Bone marrow (tissue), 2 donors: Measurements from ENCODE around the gene CCT6A.
"Not testable (repeated sequence)": the region's sequence is repeated elsewhere in the genome, so short reads cannot be mapped to it uniquely, and the experiment has no call there.

Experiments used
- DNase-seq, 2 donors: peaks; one replicate each; lab custom pipeline; 2025; lab: John Stamatoyannopoulos, UW

The CCT6A gene

GRCh38 chr7:56051339-56052191 lies at the start of gene CCT6A, which contains the start of gene PSPH:
Gene CCT6A (plus strand): TSS chr7:56051765. CDS start chr7:56051849, 84 bp downstream.
Gene PSPH (minus strand): TSS chr7:56051444. CDS start chr7:56021212, 30,232 bp downstream.
- DNase-seq: peak; percentile 74 to 84

- DNase-seq: no peak
These were observed 47.8 kb upstream of the CCT6A start for GRCh38 chr7:56003749-56004148.

- no peak for DNase-seq
These were observed 44.4 kb upstream of the CCT6A start for GRCh38 chr7:56007167-56007652.

GRCh38 chr7:56007891-56008290 lies 43.7 kb upstream of the CCT6A start:
- DNase-seq: no peak

- no peak for DNase-seq
These were observed 41.9 kb upstream of the CCT6A start for GRCh38 chr7:56009695-56010094.

- DNase-seq: not testable (repeated sequence)
These were observed 34.5 kb upstream of the CCT6A start for GRCh38 chr7:56017015-56017414.

GRCh38 chr7:56019501-56019900 lies 32.1 kb upstream of the CCT6A start:
- DNase-seq: no peak

- no peak for DNase-seq
These were observed 28.1 kb upstream of the CCT6A start for GRCh38 chr7:56023500-56023899.

- DNase-seq: no peak
These were observed 25.0 kb upstream of the CCT6A start for GRCh38 chr7:56026538-56026937.

GRCh38 chr7:56028942-56029630 lies 22.5 kb upstream of the CCT6A start:
- no peak for DNase-seq

GRCh38 chr7:56030340-56030739 lies 21.2 kb upstream of the CCT6A start:
- no peak for DNase-seq

GRCh38 chr7:56031556-56031955 lies 20.0 kb upstream of the CCT6A start:
- not testable (repeated sequence) for DNase-seq

- DNase-seq: not testable (repeated sequence)
These were observed 19.0 kb upstream of the CCT6A start for GRCh38 chr7:56032578-56032977.

- DNase-seq: peak; percentile 49 to 74
These were observed 17.7 kb upstream of the CCT6A start for GRCh38 chr7:56033671-56034432.

GRCh38 chr7:56040730-56041129 lies 10.8 kb upstream of the CCT6A start:
- no peak for DNase-seq

GRCh38 chr7:56045758-56046157 lies 5.8 kb upstream of the CCT6A start:
- not testable (repeated sequence) for DNase-seq

GRCh38 chr7:56046721-56047445 lies 4.7 kb upstream of the CCT6A start:
- DNase-seq: no peak

- DNase-seq: not testable (repeated sequence)
These were observed 4.0 kb upstream of the CCT6A start for GRCh38 chr7:56047446-56048116.

GRCh38 chr7:56048245-56048644 lies 3.3 kb upstream of the CCT6A start:
- no peak for DNase-seq

- DNase-seq: not testable (repeated sequence)
These were observed 2.8 kb upstream of the CCT6A start for GRCh38 chr7:56048763-56049162.

- DNase-seq: no peak
These were observed 569 bp upstream of the CCT6A start for GRCh38 chr7:56051053-56051338.
